Brain microvascular endothelial cell (primary cell): ENCODE data around the gene CRTAC1.

Source experiments
- DNase-seq: peaks from one replicate; pipeline ENCODE4 v3.0.0-alpha.2; 2020
- H3K27ac ChIP-seq: fragments of 250-450 bp; sonication (Bioruptor Pico); 2 replicates; pipeline ENCODE4 v1.5.1; 2020; ENCODE audit warnings: mild to moderate bottlenecking, moderate library complexity
- H3K27me3 ChIP-seq: fragments of 250-450 bp; sonication (Bioruptor Pico); replicated peaks from 2 replicates; pipeline ENCODE4 v1.5.1; 2020; ENCODE audit warnings: mild to moderate bottlenecking
- H3K36me3 ChIP-seq: fragments of 250-450 bp; sonication (Bioruptor Pico); replicated peaks from 2 replicates; pipeline ENCODE4 v1.5.1; 2020; ENCODE audit warnings: mild to moderate bottlenecking
- H3K4me3 ChIP-seq: 2 replicates; pipeline ENCODE4 v1.5.1; 2011; ENCODE audit warnings: low read depth, mild to moderate bottlenecking, control low read depth, low read length, moderate library complexity
- in situ Hi-C: cut with HindIII; loops from 2 replicates; pipeline ENCODE4 v1.10.0; 2017; ENCODE audit warnings: low sequenced_read_pairs, low pct_ligation_motif_present
- TF ChIP-seq, protein P1 (sequence below): IDR thresholded peaks from 2 replicates; pipeline ENCODE4 v1.5.1; 2011; ENCODE audit warnings: low read depth, mild to moderate bottlenecking, moderate library complexity, low read length, control low read depth, inconsistent platforms; ENCODE audit errors: missing control alignments

CRTAC1 gene

DNA sequence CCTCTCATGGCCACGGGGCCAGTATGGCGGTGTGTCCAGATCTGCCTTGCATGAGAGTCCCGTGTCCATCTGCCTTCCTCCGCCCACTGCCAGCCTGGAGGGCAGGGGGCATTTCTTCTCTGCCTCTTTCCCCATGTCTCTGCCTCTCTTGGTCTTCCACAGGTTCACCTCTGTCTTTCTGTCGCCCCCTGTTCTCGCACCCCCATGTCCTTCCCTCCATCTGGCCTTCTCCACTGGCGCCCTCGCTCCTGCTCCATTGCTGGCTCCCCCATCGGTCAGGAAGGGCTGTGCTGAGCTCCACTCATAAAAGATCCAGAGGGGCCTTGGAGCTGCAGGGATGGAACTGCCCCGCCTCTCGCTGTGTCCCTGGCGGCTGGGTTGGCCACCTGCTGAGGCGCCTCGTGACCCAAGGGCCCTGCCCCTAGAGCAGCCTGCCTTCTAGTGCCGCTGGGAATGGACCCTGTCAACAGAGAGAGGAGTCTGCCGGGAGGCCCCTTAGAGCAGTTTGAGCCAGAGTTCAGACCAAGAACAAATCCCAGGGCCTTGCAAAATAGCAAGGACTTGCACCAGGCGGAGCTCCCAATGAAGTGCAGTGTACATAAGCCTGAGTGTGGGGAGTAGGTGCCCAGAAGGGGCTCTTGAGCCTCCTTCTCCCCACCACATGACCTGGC, 138.8 kb downstream of the CRTAC1 start:
- TF ChIP-seq, protein P1, sequence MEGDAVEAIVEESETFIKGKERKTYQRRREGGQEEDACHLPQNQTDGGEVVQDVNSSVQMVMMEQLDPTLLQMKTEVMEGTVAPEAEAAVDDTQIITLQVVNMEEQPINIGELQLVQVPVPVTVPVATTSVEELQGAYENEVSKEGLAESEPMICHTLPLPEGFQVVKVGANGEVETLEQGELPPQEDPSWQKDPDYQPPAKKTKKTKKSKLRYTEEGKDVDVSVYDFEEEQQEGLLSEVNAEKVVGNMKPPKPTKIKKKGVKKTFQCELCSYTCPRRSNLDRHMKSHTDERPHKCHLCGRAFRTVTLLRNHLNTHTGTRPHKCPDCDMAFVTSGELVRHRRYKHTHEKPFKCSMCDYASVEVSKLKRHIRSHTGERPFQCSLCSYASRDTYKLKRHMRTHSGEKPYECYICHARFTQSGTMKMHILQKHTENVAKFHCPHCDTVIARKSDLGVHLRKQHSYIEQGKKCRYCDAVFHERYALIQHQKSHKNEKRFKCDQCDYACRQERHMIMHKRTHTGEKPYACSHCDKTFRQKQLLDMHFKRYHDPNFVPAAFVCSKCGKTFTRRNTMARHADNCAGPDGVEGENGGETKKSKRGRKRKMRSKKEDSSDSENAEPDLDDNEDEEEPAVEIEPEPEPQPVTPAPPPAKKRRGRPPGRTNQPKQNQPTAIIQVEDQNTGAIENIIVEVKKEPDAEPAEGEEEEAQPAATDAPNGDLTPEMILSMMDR: no peak
- Histone ChIP-seq H3K4me3 (no peak overlapping the region), H3K27ac (no peak overlapping the region), H3K27me3 (peaks cover 3% of the 10 kb centered on the region), H3K36me3 (no peaks in the 10 kb centered on the region)
- in situ Hi-C loops: no loop called here
- DNase-seq: no peak

DNA sequence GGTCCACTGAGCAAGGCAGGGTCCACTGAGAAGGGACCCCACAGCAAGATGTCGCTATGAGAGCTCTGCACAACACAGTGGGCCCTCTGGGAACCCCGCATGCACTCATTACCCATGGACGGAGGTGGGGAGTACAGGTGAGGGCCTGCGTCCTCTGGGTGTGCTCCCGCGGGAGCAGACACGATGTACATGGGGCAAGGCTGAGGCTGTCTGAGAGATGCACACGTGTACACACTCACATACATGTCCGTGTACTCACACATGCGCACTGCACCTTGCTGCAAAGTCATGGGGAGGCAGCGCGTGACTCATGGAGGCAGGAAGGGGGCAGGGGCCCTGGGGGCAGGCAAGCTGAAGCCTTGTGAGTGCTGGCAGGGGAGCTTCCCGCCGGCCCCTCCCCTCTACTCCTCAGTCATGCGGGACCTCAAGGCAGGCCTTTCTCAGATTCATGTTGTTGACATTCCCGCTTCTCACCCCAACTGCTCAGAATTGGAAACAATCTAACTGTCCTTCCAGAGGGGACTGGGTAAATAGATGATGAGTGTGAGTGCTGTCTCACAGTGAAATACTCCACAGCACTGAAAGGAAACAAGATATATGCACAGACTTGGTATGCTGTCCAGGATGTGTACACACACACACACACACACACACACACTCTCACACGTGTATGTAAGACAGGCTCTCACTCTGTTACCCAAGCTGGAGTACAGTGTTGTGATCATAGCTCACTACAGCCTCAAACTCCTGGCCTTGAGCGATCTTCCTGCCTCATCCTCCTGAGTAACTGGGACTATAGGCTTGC, 140.8 kb downstream of the CRTAC1 start:
- in situ Hi-C loops: no loop called here
- Histone ChIP-seq H3K36me3 (no peaks in the 10 kb centered on the region), H3K27ac (peak overlapping the region; percentile 40), H3K27me3 (peaks cover 3% of the 10 kb centered on the region), H3K4me3 (no peak overlapping the region)
- TF ChIP-seq, protein P1: no peak
- DNase-seq: peak; percentile 67

GRCh38 chr10:97888641-97889262, 141.7 kb downstream of the CRTAC1 start:
- in situ Hi-C loops: no loop called here
- peaks cover 1% of the 10 kb centered on the region for H3K27me3 ChIP-seq
- H3K27ac ChIP-seq: no peak overlapping the region
- peak; percentile 32 for DNase-seq
- H3K36me3 ChIP-seq: no peaks in the 10 kb centered on the region
- H3K4me3 ChIP-seq: no peak overlapping the region
- TF ChIP-seq, protein P1: peak; percentile 6

GRCh38 chr10:97888134-97888533, 142.3 kb downstream of the CRTAC1 start:
- no peak for DNase-seq
- in situ Hi-C loops: no loop called here
- Histone ChIP-seq H3K4me3 (no peak overlapping the region), H3K27me3 (no peaks in the 10 kb centered on the region), H3K27ac (no peak overlapping the region), H3K36me3 (no peaks in the 10 kb centered on the region)
- TF ChIP-seq, protein P1: no peak

DNA sequence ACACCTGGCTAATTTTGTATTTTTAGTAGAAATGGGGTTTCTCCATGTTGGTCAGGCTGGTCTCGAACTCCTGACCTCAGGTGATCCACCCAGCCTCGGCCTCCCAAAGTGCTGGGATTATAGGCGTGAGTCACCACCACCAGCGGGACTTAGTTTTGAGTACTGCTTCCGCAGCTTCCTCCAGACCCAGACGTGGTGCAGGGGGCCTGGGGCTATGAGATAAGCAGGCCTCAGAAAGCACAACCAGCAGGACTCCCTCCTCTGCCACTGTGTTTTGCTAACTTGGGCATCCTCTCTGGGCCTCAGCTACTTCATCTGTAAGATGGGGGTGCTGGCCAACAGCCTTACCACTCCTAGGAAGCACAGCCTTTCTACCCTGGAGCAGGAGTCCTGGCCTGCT, 143.0 kb downstream of the CRTAC1 start:
- H3K27me3 ChIP-seq: no peaks in the 10 kb centered on the region
- in situ Hi-C loops: no loop called here
- no peak overlapping the region for H3K4me3 ChIP-seq
- H3K36me3 ChIP-seq: no peaks in the 10 kb centered on the region
- H3K27ac ChIP-seq: no peak overlapping the region
- TF ChIP-seq, protein P1: no peak
- no peak for DNase-seq
